T-cell (primary cell): ENCODE results near the gene CRABP2. TPM values are rescaled to one million over a fixed set of nuclear protein-coding genes. Genes with fewer than 3 reads are reported as not detected.

Experiments
- ATAC-seq, 4 experiments: fragments of 200-7000 bp in 3 of 4; fragments of 150-1000 bp in 1 of 4; cut with Tn5 transposase; replicated peaks in 1 of 4; 1 replicate in 3 of 4; 2 replicates in 1 of 4; pipeline ENCODE4 v1.10.0; 2021; ENCODE audit warnings: moderate library complexity in 3 of 4, mild to moderate bottlenecking in 2 of 4, moderate number of reproducible peaks in 1 of 4
- CTCF ChIA-PET, 2 donors: fragments of 300-600 bp; sonication (Branson Sonifier 250); formaldehyde crosslinking; loops; one replicate each; lab custom pipeline; 2022; ENCODE audit warnings: antibody characterized with exemption in 2 of 2; lab: Charles Lee
- POLR2A ChIA-PET, 2 donors: fragments of 300-600 bp; sonication (Branson Sonifier 250); formaldehyde crosslinking; loops; one replicate each; lab custom pipeline; 2022; ENCODE audit warnings: antibody characterized with exemption in 2 of 2; lab: Charles Lee
- DNase-seq, 35 experiments: peaks; one replicate each; pipeline versions ENCODE4 v3.0.0 to v3.0.0-alpha.2; 2013 to 2023
- H3K27ac ChIP-seq: one replicate; pipeline ENCODE4 v1.5.1; 2013; ENCODE audit warnings: low read length
- H3K27me3 ChIP-seq, 2 experiments: replicated peaks in 1 of 2; 1 replicate in 1 of 2; 2 replicates in 1 of 2; pipeline versions ENCODE4 v1.6.1 to v1.7.0; 2013; ENCODE audit warnings: low read length in 1 of 2, mixed read lengths in 1 of 2; ENCODE audit not compliant: control insufficient read depth in 2 of 2, insufficient read depth in 2 of 2; ENCODE audit errors: extremely low read depth in 1 of 2
- H3K36me3 ChIP-seq, 2 donors: 1 replicate in 1 of 2; 2 replicates in 1 of 2; pipeline versions ENCODE4 v1.6.1 to v1.7.0; 2013; ENCODE audit warnings: low read length in 1 of 2; ENCODE audit not compliant: control insufficient read depth in 2 of 2, insufficient read depth in 1 of 2; ENCODE audit errors: extremely low read depth in 1 of 2
- H3K4me1 ChIP-seq, 2 experiments: 1 replicate in 1 of 2; 2 replicates in 1 of 2; pipeline versions ENCODE4 v1.6.1 to v1.7.0; 2013; ENCODE audit warnings: low read length in 2 of 2, mixed read lengths in 1 of 2; ENCODE audit not compliant: insufficient read depth in 2 of 2, control insufficient read depth in 1 of 2; ENCODE audit errors: extremely low read depth in 1 of 2
- H3K4me3 ChIP-seq, 2 donors: 1 replicate in 1 of 2; 2 replicates in 1 of 2; pipeline versions ENCODE4 v1.5.1 to v1.7.0; 2013; ENCODE audit warnings: mild to moderate bottlenecking in 2 of 2, low read length in 1 of 2, moderate library complexity in 1 of 2; ENCODE audit not compliant: control insufficient read depth in 1 of 2; ENCODE audit errors: extremely low read depth in 1 of 2
- H3K9me3 ChIP-seq: 2 replicates; pipeline ENCODE4 v1.7.0; 2013
- H3K27ac Mint-ChIP-seq, 2 donors: one replicate each; pipeline ENCODE4 v1.8.0; 2020 to 2021; ENCODE audit warnings: mild to moderate bottlenecking in 2 of 2, mixed read lengths in 2 of 2
- H3K27me3 Mint-ChIP-seq, 2 donors: one replicate each; pipeline ENCODE4 v1.8.0; 2021 to 2022; ENCODE audit warnings: mixed read lengths in 2 of 2
- H3K36me3 Mint-ChIP-seq: one replicate; pipeline ENCODE4 v1.8.0; 2021; ENCODE audit warnings: mixed read lengths
- H3K4me1 Mint-ChIP-seq, 3 donors: one replicate each; pipeline ENCODE4 v1.8.0; 2020 to 2022; ENCODE audit warnings: mixed read lengths in 3 of 3, mild to moderate bottlenecking in 1 of 3
- H3K4me3 Mint-ChIP-seq, 3 donors: one replicate each; pipeline ENCODE4 v1.8.0; 2020 to 2022; ENCODE audit warnings: mild to moderate bottlenecking in 3 of 3, mixed read lengths in 3 of 3, moderate library complexity in 3 of 3
- H3K9me3 Mint-ChIP-seq, 3 donors: one replicate each; pipeline ENCODE4 v1.8.0; 2020 to 2022; ENCODE audit warnings: mixed read lengths in 3 of 3
- WGBS: methylation state at CpG from one replicate; pipeline ENCODE4 v1.1.5; 2013; ENCODE audit warnings: missing lambda C conversion rate; ENCODE audit not compliant: insufficient coverage; 5-methylcytosine and 5-hydroxymethylcytosine counted together
- total RNA-seq, 35 experiments: library from RNA in 6 of 35; stranded (reverse) in 6 of 35; fragments of 120-200 nt in 1 of 35; gene quantifications; one replicate each; pipeline versions ENCODE4 v1.2.1 to v1.2.4 and lab custom pipeline; 2013 to 2026

The CRABP2 gene
- total RNA-seq, 5 donors from 2014 or later (not counting 1 experiment from before 2014, with no cell fraction given): 0.76 to 3.6 (median 1.6) TPM

GRCh38 chr1:156727926-156728598 is 22.7 kb upstream of the CRABP2 start, which contains the start of gene METTL25B:
METTL25B (plus strand) TSS chr1:156728469; CDS start chr1:156729105, 636 bp downstream.
- peaks cover 26 to 52% of the 10 kb centered on the region in 2 experiments for H3K4me1 ChIP-seq
- CTCF ChIA-PET: interaction anchor here (0.6 to 4.7 kb wide), 14 partner anchors 13 to 227 kb away, joined by 3 to 68 read pairs (median 6); partner anchors contain the start of genes HDGF (in 1 of the 2), MEF2D (in 1 of the 2), MRPL24 (in 1 of the 2) and NES (in 1 of the 2)
- peak; percentile 64 to 71 (median 69) for ATAC-seq

GRCh38 chr1:156727492-156727891 is 22.1 kb upstream of the CRABP2 start:
- Mint-ChIP-seq H3K27ac (peak overlapping the region; percentile 86 to 94), H3K36me3 (peaks cover 17% of the 10 kb centered on the region), H3K27me3 (no peaks in the 10 kb centered on the region), H3K4me1 (peaks cover 23 to 32% (median 30%) of the 10 kb centered on the region in 3 donors), H3K9me3 (no peaks in the 10 kb centered on the region), H3K4me3 (no peak overlapping the region)
- Histone ChIP-seq H3K27me3 (no peaks in the 10 kb centered on the region), H3K4me3 (peak overlapping the region; percentile 91 to 97), H3K36me3 (peaks cover 0 to 30% of the 10 kb centered on the region in 2 donors), H3K27ac (peak overlapping the region; percentile 100), H3K4me1 (peaks cover 26 to 52% of the 10 kb centered on the region in 2 experiments), H3K9me3 (no peaks in the 10 kb centered on the region)
- no peak for ATAC-seq
- CTCF ChIA-PET: interaction anchor here (0.5 to 4.7 kb wide), 13 partner anchors 14 to 612 kb away, joined by 3 to 68 read pairs (median 16); partner anchors contain the start of genes CRABP2 (in 1 of the 2), HDGF (in 1 of the 2), MRPL24 (in 1 of the 2) and NTRK1 (in 1 of the 2)
- no peak for DNase-seq
- WGBS: 27% methylated on average over 3 of the region's 7 CpGs
- POLR2A ChIA-PET: interaction anchor here (0.6 to 2.1 kb wide), 4 partner anchors 12 to 37 kb away, joined by 3 to 29 read pairs (median 6); partner anchors contain the start of genes HDGF (in 1 of the 2) and MRPL24 (in 1 of the 2)

More at GRCh38 chr1:156727926-156728598, 22.7 kb upstream of the CRABP2 start, which contains the start of gene METTL25B:
- Histone ChIP-seq H3K36me3 (peaks cover 0 to 28% of the 10 kb centered on the region in 2 donors), H3K27ac (peak within 1 kb of the TSS; percentile 100), H3K9me3 (no peaks in the 10 kb centered on the region), H3K4me3 (peak within 1 kb of the TSS; percentile 91 to 97), H3K27me3 (no peaks in the 10 kb centered on the region)
- H3K36me3 Mint-ChIP-seq: peaks cover 23% of the 10 kb centered on the region
- DNase-seq: peak in 19 of 35 experiments; percentile 48 to 80 (median 61)
- H3K27me3 Mint-ChIP-seq: no peaks in the 10 kb centered on the region
- peaks cover 23 to 32% (median 30%) of the 10 kb centered on the region in 3 donors for H3K4me1 Mint-ChIP-seq
- peak within 1 kb of the TSS; percentile 86 to 94 for H3K27ac Mint-ChIP-seq
- H3K4me3 Mint-ChIP-seq: no peak within 1 kb of the TSS
- H3K9me3 Mint-ChIP-seq: no peaks in the 10 kb centered on the region
- POLR2A ChIA-PET: interaction anchor here (0.6 to 2.1 kb wide), 6 partner anchors 11 to 42 kb away, joined by 3 to 29 read pairs (median 7); partner anchors contain the start of genes MRPL24 (in 2 of the 2), HDGF (in 1 of the 2) and PRCC (in 1 of the 2)
- whole genome bisulfite sequencing: 0% methylated on average over 30 of the region's 46 CpGs

- no peak overlapping the region for H3K4me3 Mint-ChIP-seq
- peaks cover 16% of the 10 kb centered on the region for H3K36me3 Mint-ChIP-seq
- peaks cover 23 to 32% (median 30%) of the 10 kb centered on the region in 3 donors for H3K4me1 Mint-ChIP-seq
- WGBS: 39% methylated on average over 7 of the region's 15 CpGs
- DNase-seq (peak in 20 of 35 experiments; percentile 23 to 73 (median 38)), ATAC-seq (no peak)
- H3K27me3 ChIP-seq: no peaks in the 10 kb centered on the region
- POLR2A ChIA-PET: interaction anchor here (0.6 to 1.2 kb wide), 3 partner anchors 36 to 49 kb away, joined by 3 to 5 read pairs (median 3); partner anchors contain the start of gene PRCC (in 1 of the 2)
- no peaks in the 10 kb centered on the region for H3K27me3 Mint-ChIP-seq
- no peaks in the 10 kb centered on the region for H3K9me3 Mint-ChIP-seq
- CTCF ChIA-PET: interaction anchor here (0.5 to 4.7 kb wide), 30 partner anchors 9 to 1000 kb away, joined by 3 to 68 read pairs (median 6); partner anchors contain the start of genes CRABP2 (in 1 of the 2), HDGF (in 1 of the 2), MRPL24 (in 1 of the 2) and NES (in 1 of the 2)
- peaks cover 26 to 52% of the 10 kb centered on the region in 2 experiments for H3K4me1 ChIP-seq
- H3K4me3 ChIP-seq: peak overlapping the region; percentile 32 to 97
- H3K27ac ChIP-seq: peak overlapping the region; percentile 100
- peaks cover under 1 to 34% of the 10 kb centered on the region in 2 donors for H3K36me3 ChIP-seq
- H3K9me3 ChIP-seq: no peaks in the 10 kb centered on the region
- no peak overlapping the region for H3K27ac Mint-ChIP-seq
These were observed 21.3 kb upstream of the CRABP2 start for GRCh38 chr1:156726549-156727226.

GRCh38 chr1:156725683-156726280 is 20.4 kb upstream of the CRABP2 start:
- CTCF ChIA-PET: interaction anchor here (0.5 to 4.7 kb wide), 31 partner anchors 9 to 164 kb away, joined by 3 to 68 read pairs (median 5); partner anchors contain the start of genes CRABP2 (in 1 of the 2), HDGF (in 1 of the 2), MRPL24 (in 1 of the 2) and NES (in 1 of the 2)
- no peak overlapping the region for H3K27ac Mint-ChIP-seq

GRCh38 chr1:156721535-156721934 is 16.2 kb upstream of the CRABP2 start:
- Histone ChIP-seq H3K36me3 (peaks cover 4 to 56% of the 10 kb centered on the region in 2 donors), H3K4me1 (peaks cover 12 to 26% of the 10 kb centered on the region in 2 experiments), H3K27ac (no peak overlapping the region), H3K9me3 (no peaks in the 10 kb centered on the region), H3K4me3 (no peak overlapping the region), H3K27me3 (no peaks in the 10 kb centered on the region)
- POLR2A ChIA-PET: no interaction called here
- Mint-ChIP-seq H3K27ac (no peak overlapping the region), H3K4me1 (peaks cover 13 to 17% (median 16%) of the 10 kb centered on the region in 3 donors), H3K4me3 (no peak overlapping the region), H3K9me3 (no peaks in the 10 kb centered on the region), H3K36me3 (peaks cover 33% of the 10 kb centered on the region), H3K27me3 (no peaks in the 10 kb centered on the region)
- no peak for ATAC-seq
- DNase-seq: no peak
- WGBS: 80% methylated on average over 1 of the region's 4 CpGs
- CTCF ChIA-PET: interaction anchor here (0.6 to 0.9 kb wide), 2 partner anchors 32 to 60 kb away, joined by 4 to 5 read pairs; no protein-coding TSS in a partner anchor

More at GRCh38 chr1:156725683-156726280, 20.4 kb upstream of the CRABP2 start:
- peaks cover 23 to 32% (median 30%) of the 10 kb centered on the region in 3 donors for H3K4me1 Mint-ChIP-seq
- H3K36me3 Mint-ChIP-seq: peaks cover 23% of the 10 kb centered on the region
- no peak overlapping the region for H3K4me3 Mint-ChIP-seq
- POLR2A ChIA-PET: interaction anchor here in 1 of 2 donors (0.6 to 1.2 kb wide), 4 partner anchors 15 to 42 kb away, joined by 3 to 17 read pairs (median 6); partner anchors contain the start of genes HDGF, MRPL24 and PRCC
- Histone ChIP-seq H3K4me3 (peak overlapping the region; percentile 46 to 97), H3K27ac (no peak overlapping the region), H3K9me3 (no peaks in the 10 kb centered on the region), H3K27me3 (no peaks in the 10 kb centered on the region), H3K4me1 (peaks cover 26 to 52% of the 10 kb centered on the region in 2 experiments), H3K36me3 (peaks cover 4 to 43% of the 10 kb centered on the region in 2 donors)
- H3K9me3 Mint-ChIP-seq: no peaks in the 10 kb centered on the region
- DNase-seq (peak; percentile 37 to 91 (median 72)), ATAC-seq (peak in 3 of 4 experiments; percentile 10 to 36 (median 28))
- 14% methylated on average over 17 of the region's 18 CpGs for WGBS
- H3K27me3 Mint-ChIP-seq: no peaks in the 10 kb centered on the region
